ENCODE results near the gene OLFML2B.
"Not testable (repeated sequence)": the region's sequence is repeated elsewhere in the genome, so short reads cannot be mapped to it uniquely, and the experiment has no call there.

The OLFML2B gene

GRCh38 chr1:162035241-162035640 lies 11.6 kb upstream of the OLFML2B start:
- no peak for FAIRE-seq

DNA sequence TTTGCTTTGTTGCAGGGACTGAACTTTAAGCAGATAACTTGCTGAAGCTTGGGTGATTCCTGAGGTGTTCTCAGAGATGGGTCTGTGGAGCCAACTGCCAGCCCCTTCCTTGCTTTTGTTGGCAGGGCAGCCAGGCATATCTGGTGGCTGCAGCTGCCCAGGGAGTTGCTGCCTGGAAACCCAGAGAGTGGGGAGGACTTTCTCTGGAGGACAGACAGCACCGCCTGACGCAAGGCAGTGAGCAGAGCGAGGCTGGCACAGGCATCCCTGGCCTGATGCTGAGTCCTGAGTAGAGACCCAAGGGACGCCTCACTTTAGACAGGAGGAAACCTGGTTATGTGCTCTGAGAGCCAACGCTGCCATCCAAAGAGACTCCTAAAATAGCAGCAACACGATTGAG lies 9.8 kb upstream of the OLFML2B start:
- FAIRE-seq, result no peak
- DNase-seq (ENCODE audit: low spot score), result no peak

More at GRCh38 chr1:162035241-162035640, 11.6 kb upstream of the OLFML2B start:
- DNase-seq (ENCODE audit: low spot score), result peak; percentile 43

- FAIRE-seq (no peak), DNase-seq (ENCODE audit: low spot score) (no peak)
Measured at GRCh38 chr1:162030759-162031280, 7.2 kb upstream of the OLFML2B start.

DNA sequence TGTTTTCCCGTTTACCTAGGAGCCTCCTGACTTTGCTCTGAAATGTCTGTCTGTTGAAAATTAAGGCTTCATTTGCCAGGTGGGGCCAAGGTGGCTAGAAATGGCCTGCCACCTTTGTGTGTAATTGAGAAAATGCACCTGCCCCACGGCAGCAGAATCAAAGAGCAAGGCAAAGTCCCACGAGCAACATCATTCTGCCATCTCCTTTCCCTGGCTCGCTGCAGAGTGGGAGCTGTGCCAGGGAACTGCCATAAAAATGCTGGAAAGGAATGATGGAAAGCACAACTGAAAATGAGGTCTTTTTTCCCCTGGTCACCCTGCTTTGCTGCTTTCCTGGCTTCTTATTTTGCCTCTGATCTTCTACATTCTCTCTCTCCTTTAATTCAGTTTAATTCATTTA lies 5.5 kb upstream of the OLFML2B start:
- DNase-seq (ENCODE audit: low spot score) (no peak), FAIRE-seq (no peak)

- FAIRE-seq (no peak), DNase-seq (ENCODE audit: low spot score) (no peak)
Measured at GRCh38 chr1:162028726-162029125, 5.1 kb upstream of the OLFML2B start.

GRCh38 chr1:162026881-162027280 lies 3.2 kb upstream of the OLFML2B start:
- FAIRE-seq (no peak), DNase-seq (ENCODE audit: low spot score) (no peak)

GRCh38 chr1:162025541-162025940 lies 1.9 kb upstream of the OLFML2B start:
- DNase-seq (ENCODE audit: low spot score) (no peak), FAIRE-seq (no peak)

DNA sequence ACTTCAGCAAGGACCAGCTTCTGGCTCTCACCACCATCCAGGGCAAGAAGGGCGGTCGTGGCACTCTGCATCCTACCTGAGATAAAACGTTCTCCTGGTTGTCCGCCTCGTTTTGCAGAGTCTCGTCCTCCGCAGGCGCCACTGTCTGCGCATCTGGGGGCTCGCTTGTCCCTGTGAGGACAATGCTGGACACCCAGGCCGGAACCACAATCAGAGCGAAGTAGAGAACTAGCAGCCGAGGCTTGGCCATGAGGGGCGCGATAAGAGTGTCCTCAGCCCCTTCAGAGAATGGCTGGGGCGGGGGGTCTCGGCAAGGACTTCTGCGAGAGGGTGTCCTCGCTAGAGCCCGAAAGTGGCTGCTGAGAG lies 505 bp downstream of the OLFML2B start:
- DNase-seq (ENCODE audit: low spot score) (no peak), FAIRE-seq (no peak)

DNA sequence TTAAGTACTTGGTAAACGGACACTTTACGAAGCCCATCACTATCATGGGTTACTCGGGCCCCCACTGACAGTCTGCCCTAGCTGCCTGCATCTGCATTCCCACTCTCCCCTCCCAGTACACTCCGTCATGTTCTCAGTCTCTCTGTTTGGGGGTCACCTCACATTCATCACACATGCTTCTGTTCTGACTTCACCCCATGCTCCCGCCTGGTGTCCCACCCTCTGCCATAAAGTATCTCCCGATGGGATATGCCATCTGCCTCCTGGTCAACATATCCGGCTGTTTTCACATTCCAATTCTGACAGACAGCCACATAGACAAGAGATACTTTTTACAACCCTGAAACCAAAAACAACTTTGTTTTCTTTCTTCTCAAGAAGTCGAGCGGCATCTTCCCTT lies 1.0 kb downstream of the OLFML2B start:
- no peak for FAIRE-seq
- DNase-seq (ENCODE audit: low spot score), result no peak

GRCh38 chr1:162021124-162021523 lies 2.5 kb downstream of the OLFML2B start:
- FAIRE-seq (no peak), DNase-seq (ENCODE audit: low spot score) (no peak)

GRCh38 chr1:162020150-162020549 lies 3.5 kb downstream of the OLFML2B start:
- DNase-seq (ENCODE audit: low spot score) (no peak), FAIRE-seq (no peak)

GRCh38 chr1:162019446-162019845 lies 4.2 kb downstream of the OLFML2B start:
- FAIRE-seq (no peak), DNase-seq (ENCODE audit: low spot score) (no peak)

DNA sequence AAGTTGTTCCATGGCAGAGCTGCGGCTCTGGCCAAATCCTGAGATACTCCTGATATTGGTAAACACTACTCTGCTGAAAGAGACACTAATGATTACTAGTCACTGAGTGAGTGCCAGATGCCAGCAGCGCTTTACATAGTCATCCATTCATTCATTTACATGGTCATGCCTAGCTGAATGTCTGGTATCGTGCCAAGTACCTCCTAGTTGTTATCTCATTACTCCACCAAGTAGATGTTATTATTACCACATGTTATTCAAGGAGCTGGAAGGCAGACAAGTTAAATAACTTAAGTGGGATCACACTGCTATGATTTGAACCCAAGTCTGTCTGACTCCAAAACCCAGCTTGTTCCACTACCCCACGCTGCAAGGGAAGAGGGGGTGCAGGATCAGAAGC lies 4.7 kb downstream of the OLFML2B start:
- DNase-seq (ENCODE audit: low spot score) (peak; percentile 71), FAIRE-seq (peak; percentile 85)

GRCh38 chr1:162018418-162018817 lies 5.3 kb downstream of the OLFML2B start:
- no peak for FAIRE-seq

DNA sequence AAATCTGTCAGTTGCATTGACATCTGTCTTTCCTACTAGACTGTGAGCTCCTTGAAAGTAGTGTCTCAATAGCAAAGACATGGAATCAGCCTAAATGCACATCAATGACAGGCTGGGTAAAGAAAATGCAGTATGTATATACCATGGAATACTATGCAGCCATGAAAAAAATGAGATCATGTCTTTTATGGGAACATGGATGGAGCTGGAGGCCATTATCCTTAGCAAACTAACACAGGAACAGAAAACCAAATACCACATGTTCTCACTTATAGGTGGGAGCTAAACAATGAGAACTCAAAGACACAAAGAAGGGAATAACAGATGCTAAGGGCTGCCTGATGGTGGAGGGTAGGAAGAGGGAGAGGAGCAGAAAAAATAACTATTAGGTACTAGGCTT lies 5.9 kb downstream of the OLFML2B start:
- FAIRE-seq; DNase-seq (ENCODE audit: low spot score): not testable (repeated sequence)

More at GRCh38 chr1:162018418-162018817, 5.3 kb downstream of the OLFML2B start:
- DNase-seq (ENCODE audit: low spot score), result no peak

DNA sequence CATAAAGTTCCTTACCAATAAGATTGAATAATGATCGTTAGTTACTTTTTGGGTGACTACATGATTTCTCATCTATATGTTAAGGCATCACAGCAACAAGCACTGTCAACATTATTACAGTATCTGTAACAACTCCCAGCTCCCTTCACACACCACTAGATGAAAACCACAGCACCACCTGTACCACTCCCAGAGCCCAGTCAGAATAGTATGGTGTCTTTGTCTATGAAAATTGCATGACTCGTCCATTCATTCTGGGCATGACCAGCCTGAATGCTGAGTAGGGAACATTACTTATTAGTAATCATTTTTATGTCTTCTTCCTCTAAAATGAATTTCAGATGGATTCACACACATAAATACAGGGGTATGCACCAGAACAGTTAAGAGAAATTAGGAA lies 7.0 kb downstream of the OLFML2B start:
- FAIRE-seq, result no peak
- no peak for DNase-seq (ENCODE audit: low spot score)

DNA sequence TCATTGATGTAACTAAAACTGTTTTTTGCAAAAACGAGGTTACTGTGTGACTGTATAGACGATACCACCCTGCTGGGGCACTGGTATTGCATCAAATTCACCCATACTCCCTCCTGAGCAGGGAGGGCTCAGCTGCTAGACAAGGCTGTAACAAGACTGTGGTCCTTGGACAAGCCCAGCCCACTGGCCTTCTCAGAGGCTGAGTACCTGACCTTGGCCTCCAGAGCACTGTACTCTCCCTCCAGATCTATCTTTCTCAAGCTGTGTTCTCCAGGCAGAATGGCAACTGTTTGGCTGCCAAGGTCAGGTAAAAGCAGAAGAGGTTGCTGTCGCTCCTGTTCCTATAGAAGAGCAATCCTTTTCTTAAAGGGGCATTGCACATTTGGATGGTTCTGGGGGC lies 8.5 kb downstream of the OLFML2B start:
- FAIRE-seq, result no peak
- no peak for DNase-seq (ENCODE audit: low spot score)

DNA sequence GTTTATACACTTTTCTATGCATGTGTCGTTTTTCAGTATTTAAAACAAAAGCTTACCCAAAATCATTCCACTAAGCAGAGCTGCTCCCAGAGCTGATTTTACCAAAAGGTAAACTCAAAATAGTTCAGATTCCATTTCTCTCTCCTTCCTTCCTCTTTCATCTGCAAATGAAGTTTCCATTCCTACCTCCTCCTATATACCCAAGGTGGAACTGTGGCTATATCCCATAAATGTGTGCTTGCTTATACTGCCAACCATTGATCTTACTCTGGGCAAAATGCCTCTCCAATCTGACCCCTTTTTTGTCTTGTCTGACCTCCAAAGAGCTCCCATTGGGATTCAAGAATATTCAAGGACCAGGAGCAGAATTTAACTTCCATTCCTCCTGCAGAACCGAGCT lies 9.5 kb downstream of the OLFML2B start:
- no peak for FAIRE-seq

DNA sequence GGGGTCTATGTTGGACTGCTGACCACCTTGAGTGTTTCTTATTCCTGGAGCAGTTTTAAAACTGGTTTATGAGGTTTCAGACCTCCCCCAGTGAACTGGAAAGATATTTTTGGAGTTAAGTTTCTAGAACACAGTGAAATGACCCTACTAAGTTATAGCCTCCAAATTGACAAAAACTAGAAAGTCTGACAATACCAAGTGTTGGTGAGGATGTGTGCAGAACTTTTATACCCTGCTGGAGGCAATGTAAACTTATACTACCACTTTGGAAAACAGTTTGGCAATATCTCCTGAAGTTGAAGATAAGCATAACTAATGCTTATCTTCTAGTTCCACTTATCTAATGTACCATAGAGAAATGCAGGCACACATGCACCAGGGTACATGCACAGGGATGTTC lies 10.4 kb downstream of the OLFML2B start:
- no peak for DNase-seq (ENCODE audit: low spot score)
- FAIRE-seq, result no peak

More for the DNA sequence above, 9.5 kb downstream of the OLFML2B start:
- DNase-seq (ENCODE audit: low spot score), result no peak

DNA sequence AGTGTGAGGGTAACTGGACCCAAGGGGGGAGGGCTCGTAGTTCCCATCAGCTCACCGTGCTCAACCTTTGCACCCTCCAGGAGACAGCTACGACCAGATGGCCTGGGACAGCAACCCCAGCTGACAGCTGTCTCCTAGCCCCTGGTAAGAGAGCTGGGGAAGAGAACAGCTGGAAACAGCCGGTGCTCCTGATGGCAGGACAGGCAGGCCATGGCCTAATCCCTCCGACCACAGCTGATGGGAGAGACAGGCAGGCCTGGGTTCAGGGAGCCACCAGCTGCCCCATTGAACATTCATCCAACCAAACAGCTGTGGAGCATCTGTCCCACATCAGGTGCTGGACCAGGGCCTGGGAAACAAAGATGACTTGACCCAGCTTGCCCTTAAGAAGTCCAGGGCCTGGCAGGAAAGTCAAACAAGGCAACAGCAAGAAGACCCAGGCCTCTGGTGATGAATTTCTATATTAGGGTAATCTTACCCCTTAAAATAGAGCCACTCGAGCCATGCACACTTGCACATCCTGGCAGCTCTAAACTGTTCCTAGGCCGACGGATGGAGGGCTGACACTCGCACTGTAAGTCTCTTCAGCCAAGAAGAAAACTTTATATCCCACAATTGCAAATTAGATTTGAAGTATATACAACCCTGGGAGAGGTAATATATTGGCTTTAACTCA lies 12.2 kb downstream of the OLFML2B start:
- FAIRE-seq (no peak), DNase-seq (ENCODE audit: low spot score) (no peak)

- no peak for DNase-seq (ENCODE audit: low spot score)
- no peak for FAIRE-seq
Measured at GRCh38 chr1:162010175-162010506, 13.5 kb downstream of the OLFML2B start.

- no peak for DNase-seq (ENCODE audit: low spot score)
- no peak for FAIRE-seq
Measured at GRCh38 chr1:162009501-162010174, 14.0 kb downstream of the OLFML2B start.

DNA sequence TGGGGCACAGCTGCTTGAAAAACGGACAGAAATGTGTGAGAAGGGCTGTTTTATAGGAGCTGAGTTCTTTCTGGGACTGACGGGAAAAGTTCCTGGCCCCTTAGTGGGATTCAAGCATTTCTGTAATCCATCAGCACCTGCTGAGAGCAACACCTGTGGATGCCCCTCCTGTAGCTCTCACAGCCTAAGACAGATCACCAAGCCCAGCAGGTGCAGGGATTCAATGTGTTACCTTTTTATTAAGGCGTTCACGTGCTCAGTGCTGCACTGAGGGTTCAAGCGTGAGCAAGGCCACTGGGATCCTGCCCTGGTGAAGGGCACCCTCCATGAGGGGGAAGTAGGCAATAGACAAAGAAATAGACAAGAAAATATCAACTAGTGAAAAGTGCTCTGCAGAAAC lies 14.9 kb downstream of the OLFML2B start:
- DNase-seq (ENCODE audit: low spot score), result no peak
- no peak for FAIRE-seq
